Right lobe of liver (tissue), 6 donors: Measurements from ENCODE around the gene MCOLN3. TPM values are rescaled to one million over a fixed set of nuclear protein-coding genes. Genes with fewer than 3 reads are reported as not detected.

Experiments
- ATAC-seq, 4 donors: fragments of 200-7000 bp; cut with Tn5 transposase; one replicate each; pipeline ENCODE4 v1.9.1; 2020; ENCODE audit warnings: mild to moderate bottlenecking in 4 of 4, moderate library complexity in 4 of 4
- DNase-seq, 3 donors: peaks; one replicate each; pipeline ENCODE4 v3.0.0-alpha.2; 2020
- H3K27ac ChIP-seq, 3 donors: fragments of 200-600 bp; one replicate each; pipeline ENCODE4 v1.8.0; 2022
- H3K27me3 ChIP-seq, 2 donors: fragments of 200-600 bp; one replicate each; pipeline ENCODE4 v1.8.0; 2022
- H3K36me3 ChIP-seq, 4 donors: fragments of 200-600 bp; sonication (generic) in 1 of 4; one replicate each; pipeline versions ENCODE4 v1.5.1 to v1.8.0; 2017 to 2022; ENCODE audit warnings: control low read depth in 1 of 4
- H3K4me1 ChIP-seq, 4 donors: fragments of 200-600 bp; sonication (generic) in 1 of 4; one replicate each; pipeline versions ENCODE4 v1.5.1 to v1.8.0; 2017 to 2022; ENCODE audit warnings: control low read depth in 1 of 4
- H3K4me3 ChIP-seq, 3 donors: fragments of 200-600 bp; one replicate each; pipeline ENCODE4 v1.8.0; 2022
- H3K9me3 ChIP-seq, 4 donors: fragments of 200-600 bp; sonication (generic) in 1 of 4; one replicate each; pipeline versions ENCODE4 v1.5.1 to v1.8.0; 2017 to 2022; ENCODE audit warnings: control low read depth in 1 of 4
- CTCF ChIP-seq, 4 donors: fragments of 200-600 bp in 3 of 4; fragments of 450-650 bp in 1 of 4; IDR thresholded peaks; one replicate each; pipeline versions ENCODE4 v1.5.1 to v1.8.0; 2016 to 2022; ENCODE audit warnings: antibody characterized with exemption in 4 of 4, mild to moderate bottlenecking in 2 of 4
- POLR2A ChIP-seq: fragments of 450-650 bp; IDR thresholded peaks from one replicate; pipeline ENCODE4 v1.6.1; 2017; ENCODE audit warnings: antibody characterized with exemption, mild to moderate bottlenecking
- WGBS: methylation state at CpG from one replicate; pipeline ENCODE4 v1.1.6; 2018; ENCODE audit warnings: low coverage, low lambda C conversion rate; ENCODE audit not compliant: insufficient coverage; ENCODE audit errors: missing lambda C conversion rate; 5-methylcytosine and 5-hydroxymethylcytosine counted together
- intact Hi-C, 2 donors: fragments of 100-400 bp; cut with DNase I; formaldehyde crosslinking; loops; one replicate each; pipeline versions ENCODE4 v1.11.2 to v1.14.1; 2022
- total RNA-seq, 6 experiments: library from RNA; depleted of rRNA in 2 of 6; stranded (reverse); fragments of >200 nt in 2 of 6; fragmentation: NEBNext Ultra II Directional in 3 of 6; extraction: Animal tissue kit (Norgen Biotek cat#: 25700) in 3 of 6; gene quantifications; one replicate each; pipeline versions ENCODE4 v1.1.0 to v1.2.4, GENCODE V29; 2016 to 2023
- donor health status: DM: no; HTN: yes; CAD: no.
- donor health status: DM: no; HTN: no; CAD: no.
- donor health status: DM: no; HTN: no; CAD: no.
- donor health status: DM: no; HTN: yes; CAD: no.
- donor health status: DM: no; HTN: yes; CAD: no.

The MCOLN3 gene
- total RNA-seq, 6 experiments from 2014 or later: 0.09 to 0.26 (median 0.15) TPM

GRCh38 chr1:84998642-84999280, 49.5 kb downstream of the MCOLN3 start:
- no peak overlapping the region for H3K4me3 ChIP-seq
- TF ChIP-seq CTCF (IDR thresholded peaks at IDR 0.05): no peak
- no peak for TF ChIP-seq POLR2A
- intact Hi-C loops: no loop called here
- DNase-seq: no peak
- ATAC-seq: peak in 1 of 4 donors; percentile 44
- H3K27me3 ChIP-seq: peaks cover 0 to 24% of the 10 kb centered on the region in 2 donors
- 19% methylated on average over 7 of the region's 14 CpGs for WGBS
- H3K27ac ChIP-seq: no peak overlapping the region
- no peaks in the 10 kb centered on the region for H3K9me3 ChIP-seq
- H3K4me1 ChIP-seq: peaks cover 0 to 20% (median 9%) of the 10 kb centered on the region in 4 donors
- no peaks in the 10 kb centered on the region for H3K36me3 ChIP-seq

GRCh38 chr1:84997667-84998600, 50.4 kb downstream of the MCOLN3 start:
- no peak for DNase-seq
- 3% methylated on average over 45 of the region's 58 CpGs for WGBS
- H3K9me3 ChIP-seq: no peaks in the 10 kb centered on the region
- no peak overlapping the region for H3K27ac ChIP-seq
- no peak for TF ChIP-seq CTCF (IDR thresholded peaks at IDR 0.05)
- TF ChIP-seq POLR2A: no peak
- peaks cover 0 to 20% (median 9%) of the 10 kb centered on the region in 4 donors for H3K4me1 ChIP-seq
- ATAC-seq: peak in 3 of 4 donors; percentile 15 to 50 (median 25)
- intact Hi-C loops: no loop called here
- H3K36me3 ChIP-seq: no peaks in the 10 kb centered on the region
- peaks cover 0 to 24% of the 10 kb centered on the region in 2 donors for H3K27me3 ChIP-seq
- H3K4me3 ChIP-seq: peak overlapping the region; percentile 42 to 57 (median 45)

GRCh38 chr1:84996846-84997666, 51.2 kb downstream of the MCOLN3 start, which contains the start of gene MCOLN2:
Gene MCOLN2, minus strand, starts transcription at chr1:84997113. Its CDS starts 241 bp downstream, at chr1:84996872.
- WGBS: 4% methylated on average over 13 of the region's 87 CpGs
- peaks cover 0 to 24% of the 10 kb centered on the region in 2 donors for H3K27me3 ChIP-seq
- ATAC-seq: peak; percentile 78 to 93 (median 91)
- H3K9me3 ChIP-seq: no peaks in the 10 kb centered on the region
- H3K27ac ChIP-seq: no peak within 1 kb of the TSS
- intact Hi-C loops: no loop called here
- TF ChIP-seq POLR2A (no peak), CTCF (IDR thresholded peaks at IDR 0.05) (no peak)
- H3K4me1 ChIP-seq: peaks cover 0 to 20% (median 9%) of the 10 kb centered on the region in 4 donors
- peak within 1 kb of the TSS; percentile 42 to 57 (median 45) for H3K4me3 ChIP-seq
- no peaks in the 10 kb centered on the region for H3K36me3 ChIP-seq
- DNase-seq: peak; percentile 52 to 62 (median 60)
